HG03439 (cell line): ENCODE results near the gene CYP2W1.
"Not testable (repeated sequence)": the region's sequence is repeated elsewhere in the genome, so short reads cannot be mapped to it uniquely, and the experiment has no call there.

ENCODE experiments used
- ATAC-seq: cut with Tn5 transposase; IDR thresholded peaks from one replicate; pipeline ENCODE4 v1.9.1; 2021; ENCODE audit warnings: mild to moderate bottlenecking, moderate library complexity; ENCODE audit not compliant: unreplicated experiment

CYP2W1 gene

DNA sequence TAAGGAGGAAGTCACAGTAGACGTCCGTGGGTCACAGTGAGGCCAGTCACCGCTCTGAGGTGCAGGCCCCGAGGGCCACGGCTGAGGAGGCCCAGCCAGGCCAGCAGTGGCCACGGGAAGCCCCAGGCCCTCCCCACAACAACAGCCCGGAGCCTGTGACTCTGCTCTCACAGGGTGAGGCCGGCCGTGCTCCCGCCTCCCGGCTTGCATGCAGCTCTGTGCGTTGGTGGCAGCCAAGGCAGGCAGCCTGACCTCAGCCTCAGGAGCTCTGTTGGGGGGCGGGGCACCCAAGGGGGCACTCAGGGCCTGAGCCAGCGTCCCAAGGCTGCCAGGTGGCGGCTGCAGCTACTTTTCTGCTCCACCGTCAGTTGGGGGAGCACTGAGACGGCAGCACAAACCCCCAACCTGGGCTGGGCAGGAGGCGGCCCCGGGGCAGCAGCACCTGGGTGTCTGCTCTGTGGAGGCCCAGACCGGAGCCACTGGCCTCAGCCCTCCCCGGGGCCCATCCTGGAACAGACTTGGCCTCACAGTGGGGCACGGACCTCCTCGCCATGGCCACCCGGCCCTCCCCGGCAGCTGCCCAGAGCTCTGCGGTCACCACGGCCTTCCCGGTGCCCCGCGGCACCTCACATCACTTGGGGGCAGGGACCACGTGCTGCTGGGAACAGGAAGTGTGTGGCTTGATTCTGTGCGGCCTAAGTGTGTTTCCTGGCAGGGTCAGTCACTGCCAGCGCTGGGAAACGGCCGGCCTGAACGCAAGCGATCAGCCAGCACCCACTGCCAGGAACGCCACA, 13.3 kb downstream of the CYP2W1 start:
- no peak for ATAC-seq

DNA sequence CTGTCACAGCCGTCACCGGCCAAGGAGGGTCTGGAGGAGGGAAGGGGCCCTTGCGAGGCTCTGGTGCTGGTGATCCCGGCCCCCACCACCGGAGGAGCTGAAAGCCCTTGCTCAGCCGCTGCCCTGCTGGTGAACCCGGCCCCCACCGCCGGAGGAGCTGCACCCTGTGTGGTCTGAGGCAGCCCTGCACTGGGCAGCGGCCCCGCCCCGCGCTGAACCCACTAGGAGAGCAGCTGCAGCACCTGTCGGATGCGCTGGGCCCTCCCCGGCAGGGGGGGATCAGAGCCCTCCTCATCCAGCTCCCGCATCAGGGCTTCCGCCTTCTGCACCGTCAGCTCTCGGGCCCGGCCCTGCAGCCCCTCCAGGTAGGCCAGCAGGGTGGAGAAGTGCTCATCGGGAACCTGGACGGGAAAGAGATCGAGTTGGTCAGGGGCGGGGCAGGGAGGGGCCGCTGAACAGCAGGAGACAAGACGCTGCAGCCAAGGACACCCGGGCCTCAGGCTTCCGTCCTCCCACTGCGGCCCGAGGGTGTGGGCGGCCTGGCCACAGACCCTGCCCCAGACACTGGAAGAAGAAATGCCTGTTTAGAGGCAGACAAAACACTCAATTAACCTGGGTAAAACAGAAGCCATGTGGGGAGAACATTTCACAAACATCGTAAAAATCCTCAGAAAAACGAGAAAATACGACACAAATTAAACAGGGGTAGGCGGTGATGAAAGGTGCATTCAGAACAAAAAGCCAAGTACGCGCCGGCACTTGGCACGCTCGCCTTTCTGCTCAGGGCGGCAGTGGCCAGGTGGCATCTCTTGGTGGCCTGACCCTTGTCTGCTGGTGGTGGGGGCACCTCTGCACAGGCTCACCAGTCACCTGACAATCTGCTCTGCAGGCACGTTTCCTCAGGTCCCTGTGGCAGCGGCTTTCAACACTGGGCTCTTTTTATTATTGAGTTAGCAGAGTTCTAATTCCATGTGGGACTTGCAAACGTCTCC, 14.7 kb downstream of the CYP2W1 start:
- no peak for ATAC-seq

DNA sequence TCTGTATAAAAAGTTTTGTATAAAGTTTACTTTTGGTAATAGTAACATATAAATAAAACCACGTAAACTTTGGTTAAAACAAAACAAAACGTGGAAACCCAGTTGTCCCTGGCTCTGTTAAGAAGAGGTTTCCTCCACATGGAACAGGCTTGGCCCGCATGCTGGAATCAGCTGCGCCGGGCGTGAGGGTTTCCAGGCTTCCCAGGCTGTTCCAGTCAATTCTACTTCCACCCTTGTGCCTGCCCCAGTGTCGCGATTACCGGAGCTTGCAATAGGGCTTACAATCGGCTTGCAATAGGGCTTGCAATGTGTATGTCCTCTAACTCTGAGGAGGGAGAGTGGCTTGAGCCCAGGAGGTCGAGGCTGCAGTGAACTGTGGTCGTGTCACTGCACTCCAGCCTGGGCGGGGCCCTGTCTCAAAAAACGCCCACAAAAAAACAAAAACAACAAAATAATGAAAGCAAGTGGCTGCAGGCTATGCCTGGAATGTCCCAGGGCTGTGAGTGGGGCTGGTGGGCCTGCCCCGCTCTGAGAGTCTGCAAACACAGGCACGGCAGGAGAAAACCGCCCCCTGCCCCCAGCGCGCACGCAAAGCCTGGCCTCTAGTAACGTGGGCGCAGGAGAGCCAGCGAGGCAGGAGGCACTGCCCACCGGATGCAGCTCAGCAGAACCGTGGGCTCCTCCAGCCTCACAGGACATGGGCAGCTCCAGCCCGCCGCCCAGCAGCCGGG, 16.3 kb downstream of the CYP2W1 start:
- no peak for ATAC-seq

DNA sequence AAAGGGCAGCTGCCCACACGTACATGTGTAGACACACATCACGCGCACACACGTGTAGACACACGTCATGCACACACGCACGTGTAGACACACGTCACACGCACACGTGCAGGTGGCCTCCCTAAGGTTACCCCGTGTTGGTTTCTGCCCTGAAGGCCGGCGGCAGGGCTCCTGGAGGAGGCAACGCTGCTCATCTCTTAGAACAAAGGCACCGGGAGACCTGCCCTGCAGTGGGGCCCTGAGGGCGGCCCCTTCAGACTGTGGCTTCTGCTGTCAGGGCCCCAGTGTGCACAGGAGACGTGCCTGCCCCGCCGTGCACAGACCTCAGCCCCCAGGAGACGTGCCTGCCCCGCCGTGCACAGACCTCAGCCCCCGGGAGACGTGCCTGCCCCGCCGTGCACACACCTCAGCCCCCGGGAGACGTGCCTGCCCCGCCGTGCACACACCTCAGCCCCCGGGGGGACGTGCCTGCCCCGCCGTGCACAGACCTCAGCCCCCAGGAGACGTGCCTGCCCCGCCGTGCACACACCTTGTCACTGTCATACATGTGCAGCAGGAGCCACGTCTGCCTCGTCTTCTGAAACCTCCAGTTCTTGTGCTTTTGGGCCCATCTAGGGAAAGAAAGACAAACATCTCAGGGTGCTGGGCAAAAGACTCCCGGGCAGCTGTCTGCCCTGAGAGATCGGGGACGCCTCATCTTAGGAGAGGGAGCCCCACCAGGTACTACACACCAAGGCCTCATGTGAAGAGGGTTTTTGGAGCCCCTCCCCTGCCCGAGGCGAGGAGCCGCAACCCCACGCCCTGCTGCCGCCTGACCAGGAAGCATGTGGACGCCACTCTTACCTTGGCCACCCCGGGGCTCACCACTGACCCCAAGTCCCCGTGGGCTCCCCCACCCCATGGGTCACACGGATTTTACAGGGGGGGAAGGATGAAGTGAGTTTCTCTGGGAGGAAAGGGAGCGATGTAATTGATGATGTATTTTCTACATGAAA, 17.3 kb downstream of the CYP2W1 start:
- no peak for ATAC-seq

DNA sequence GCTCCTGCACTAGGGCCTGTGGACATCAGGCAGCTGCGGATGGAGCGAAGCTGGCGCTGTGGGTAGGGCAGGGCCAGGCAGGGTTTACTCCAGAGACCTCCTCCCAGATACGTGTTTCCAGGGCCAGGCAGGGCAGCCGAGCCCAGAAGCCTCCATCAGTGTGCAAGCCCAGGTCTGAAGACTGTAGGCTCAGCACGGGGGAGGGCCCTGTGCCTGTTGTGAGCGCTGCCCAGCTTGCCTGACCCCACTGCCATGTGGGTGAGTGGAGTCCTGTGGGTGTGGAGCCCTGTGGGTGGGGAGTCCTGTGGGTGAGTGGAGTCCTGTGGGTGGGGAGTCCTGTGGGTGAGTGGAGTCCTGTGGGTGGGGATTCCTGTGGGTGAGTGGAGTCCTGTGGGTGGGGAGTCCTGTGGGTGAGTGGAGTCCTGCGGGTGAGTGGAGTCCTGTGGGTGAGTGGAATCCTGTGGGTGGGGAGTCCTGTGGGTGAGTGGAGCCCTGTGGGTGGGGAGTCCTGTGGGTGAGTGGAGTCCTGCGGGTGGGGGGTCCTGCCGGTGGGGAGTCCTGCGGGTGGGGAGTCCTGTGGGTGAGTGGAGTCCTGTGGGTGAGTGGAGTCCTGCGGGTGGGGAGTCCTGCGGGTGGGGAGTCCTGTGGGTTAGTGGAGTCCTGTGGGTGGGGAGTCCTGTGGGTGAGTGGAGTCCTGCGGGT, 18.2 kb downstream of the CYP2W1 start:
- not testable (repeated sequence) for ATAC-seq

DNA sequence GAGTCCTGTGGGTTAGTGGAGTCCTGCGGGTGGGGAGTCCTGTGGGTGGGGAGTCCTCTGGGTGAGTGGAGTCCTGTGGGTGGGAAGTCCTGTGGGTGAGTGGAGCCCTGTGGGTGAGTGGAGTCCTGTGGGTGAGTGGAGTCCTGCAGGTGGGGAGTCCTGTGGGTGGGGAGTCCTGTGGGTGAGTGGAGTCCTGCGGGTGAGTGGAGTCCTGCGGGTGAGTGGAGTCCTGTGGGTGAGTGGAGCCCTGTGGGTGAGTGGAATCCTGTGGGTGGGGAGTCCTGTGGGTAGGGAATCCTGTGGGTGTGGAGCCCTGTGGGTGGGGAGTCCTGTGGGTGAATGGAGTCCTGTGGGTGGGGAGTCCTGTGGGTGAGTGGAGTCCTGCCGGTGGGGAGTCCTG, 19.0 kb downstream of the CYP2W1 start:
- not testable (repeated sequence) for ATAC-seq

DNA sequence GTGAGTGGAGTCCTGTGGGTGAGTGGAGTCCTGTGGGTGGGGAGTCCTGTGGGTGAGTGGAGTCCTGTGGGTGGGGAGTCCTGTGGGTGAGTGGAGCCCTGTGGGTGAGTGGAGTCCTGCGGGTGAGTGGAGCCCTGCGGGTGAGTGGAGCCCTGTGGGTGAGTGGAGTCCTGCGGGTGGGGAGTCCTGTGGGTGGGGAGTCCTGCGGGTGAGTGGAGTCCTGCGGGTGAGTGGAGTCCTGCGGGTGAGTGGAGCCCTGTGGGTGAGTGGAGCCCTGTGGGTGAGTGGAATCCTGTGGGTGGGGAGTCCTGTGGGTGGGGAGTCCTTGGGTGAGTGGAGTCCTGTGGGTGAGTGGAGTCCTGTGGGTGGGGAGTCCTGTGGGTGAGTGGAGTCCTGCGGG, 19.5 kb downstream of the CYP2W1 start:
- not testable (repeated sequence) for ATAC-seq

DNA sequence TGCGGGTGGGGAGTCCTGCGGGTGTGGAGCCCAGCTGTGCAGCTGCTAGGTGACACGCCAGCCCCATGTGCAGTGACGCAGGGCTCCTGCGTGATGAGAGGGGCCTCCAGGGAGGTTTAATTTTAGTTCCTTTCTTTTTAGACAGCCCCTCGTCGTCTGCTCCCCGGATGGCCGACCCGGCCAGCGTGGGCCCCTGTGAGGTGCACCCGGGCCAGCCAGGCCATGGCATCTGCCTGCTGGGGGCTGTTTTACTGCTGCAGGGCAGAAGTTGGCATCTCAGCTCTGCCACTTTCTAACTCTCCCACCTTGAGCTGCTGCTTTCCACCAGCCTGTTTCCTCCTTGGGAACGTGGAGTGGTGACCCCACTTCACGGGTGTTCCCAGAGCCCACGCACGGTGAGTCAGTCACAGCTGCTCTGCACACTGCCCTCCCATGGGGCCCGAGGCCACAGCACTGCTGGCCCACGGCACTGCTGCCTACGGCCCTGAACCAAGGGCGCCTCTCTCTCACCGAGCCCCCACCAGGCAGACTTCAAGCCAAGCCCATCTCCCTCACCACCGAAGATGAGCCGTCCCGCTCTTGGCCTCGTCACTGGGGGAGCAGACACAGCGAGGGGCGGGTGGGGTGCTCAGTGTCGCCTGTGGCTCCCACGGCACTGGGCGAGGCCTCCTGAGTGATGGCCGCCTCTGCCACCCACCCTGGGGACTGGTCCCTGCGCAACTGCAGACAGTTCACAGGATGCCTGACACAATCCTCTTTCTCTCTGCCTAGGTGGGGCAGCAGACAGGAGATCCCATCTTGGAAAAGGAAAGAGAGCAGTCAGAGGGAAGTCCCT, 21.3 kb downstream of the CYP2W1 start:
- ATAC-seq: no peak

DNA sequence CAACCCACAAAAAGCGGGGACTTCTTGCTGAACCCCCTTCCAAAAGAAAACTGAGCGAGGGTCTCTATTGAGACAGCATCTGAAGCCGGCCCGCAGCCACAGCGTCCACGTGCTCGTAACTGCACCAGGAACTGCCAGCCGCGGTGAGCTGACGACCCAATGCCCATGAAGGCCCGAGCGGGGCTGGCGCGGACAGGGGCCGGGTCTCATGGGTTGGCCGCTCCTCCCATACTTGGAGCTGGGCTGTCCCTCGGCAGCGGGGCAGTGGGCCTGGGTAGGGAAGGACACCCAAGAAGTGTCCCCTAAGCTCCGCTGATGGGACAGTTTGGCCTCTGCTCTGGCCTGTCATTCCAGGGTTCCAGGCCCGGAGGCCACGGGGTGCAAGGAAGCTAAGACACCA, 22.3 kb downstream of the CYP2W1 start:
- ATAC-seq: no peak

DNA sequence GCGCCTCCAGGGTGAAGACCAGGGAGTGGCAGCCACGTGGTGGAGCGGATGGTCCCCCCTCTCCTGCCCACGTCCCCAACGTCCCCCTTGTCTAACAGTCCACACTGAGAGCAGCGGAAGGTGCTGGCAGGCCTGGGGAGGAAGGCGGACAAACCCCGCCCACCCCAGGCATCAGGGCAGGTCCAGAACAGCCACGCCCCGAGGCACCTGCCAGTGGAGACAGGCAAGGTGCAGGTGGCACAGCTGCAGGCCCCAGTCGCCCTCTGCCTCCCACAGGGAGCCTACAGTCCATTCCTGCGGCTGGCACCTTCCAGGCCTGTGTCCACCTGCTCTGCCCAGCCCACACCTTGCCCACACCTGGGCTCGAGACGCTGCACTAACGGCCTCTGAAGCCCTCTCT, 24.9 kb downstream of the CYP2W1 start:
- no peak for ATAC-seq

DNA sequence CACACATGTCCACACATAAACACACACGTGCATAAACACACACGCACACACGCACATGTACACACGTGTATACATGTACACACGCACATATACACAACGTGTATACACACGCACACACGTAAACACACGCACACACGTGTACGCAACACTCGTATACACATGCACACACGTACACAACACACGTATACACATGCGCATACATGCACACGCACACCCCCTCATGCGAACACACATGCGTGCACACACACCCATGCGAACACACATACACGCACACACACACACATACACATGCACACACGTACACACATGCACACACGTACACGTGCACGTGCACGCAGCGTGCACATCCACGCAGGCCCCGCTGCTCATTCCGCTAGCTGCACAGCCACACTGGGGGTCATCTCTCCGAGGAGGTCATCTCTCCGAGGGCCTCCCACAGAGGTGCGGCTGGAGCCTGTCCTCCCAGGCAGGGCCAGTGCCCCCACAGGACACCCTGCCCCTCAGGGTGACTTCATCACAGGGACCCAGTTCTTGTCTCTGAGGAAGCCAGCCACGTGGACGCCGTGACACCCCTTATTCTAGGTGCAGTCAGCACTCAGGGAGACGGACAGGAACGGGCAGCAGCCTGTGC, 25.9 kb downstream of the CYP2W1 start:
- no peak for ATAC-seq

DNA sequence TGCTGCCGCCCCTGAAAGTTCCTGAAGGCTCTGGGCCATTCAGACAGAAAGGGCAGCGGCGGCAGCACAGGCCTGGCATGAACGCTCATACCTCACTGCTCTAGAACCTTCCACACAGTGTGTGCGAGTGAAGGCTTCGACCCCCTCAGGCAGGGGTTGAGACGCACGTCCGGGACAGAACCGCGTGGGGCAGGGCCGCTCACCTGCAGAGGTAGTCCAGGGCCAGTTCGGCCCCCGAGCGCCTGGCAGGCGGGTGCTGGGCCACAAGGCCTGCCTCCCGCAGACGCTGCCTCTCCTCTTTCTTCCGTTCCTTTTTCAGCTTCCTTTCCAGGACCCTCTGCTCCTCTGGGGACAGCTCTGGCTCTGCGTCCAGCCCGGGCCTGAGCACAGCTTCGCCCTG, 26.8 kb downstream of the CYP2W1 start:
- no peak for ATAC-seq

DNA sequence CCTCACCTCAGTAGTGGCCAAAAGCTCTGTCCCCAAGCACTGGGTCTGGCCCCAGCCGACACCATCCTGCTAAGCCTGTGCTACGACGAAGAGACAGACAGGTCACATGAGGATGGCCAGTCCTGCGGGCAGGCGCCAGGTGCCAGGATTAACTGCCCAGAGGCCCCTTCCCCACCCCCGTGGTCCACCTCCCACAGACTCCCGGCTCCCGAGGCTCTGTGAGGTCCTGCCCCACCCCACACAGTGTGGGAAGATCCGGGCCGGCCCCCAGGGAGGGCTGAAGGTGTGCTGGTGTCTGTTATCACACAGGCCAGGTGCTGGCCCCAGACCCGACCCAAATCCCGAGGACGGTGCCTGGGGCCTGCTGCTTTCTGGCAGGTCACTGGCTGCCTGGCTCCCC, 27.2 kb downstream of the CYP2W1 start:
- no peak for ATAC-seq

DNA sequence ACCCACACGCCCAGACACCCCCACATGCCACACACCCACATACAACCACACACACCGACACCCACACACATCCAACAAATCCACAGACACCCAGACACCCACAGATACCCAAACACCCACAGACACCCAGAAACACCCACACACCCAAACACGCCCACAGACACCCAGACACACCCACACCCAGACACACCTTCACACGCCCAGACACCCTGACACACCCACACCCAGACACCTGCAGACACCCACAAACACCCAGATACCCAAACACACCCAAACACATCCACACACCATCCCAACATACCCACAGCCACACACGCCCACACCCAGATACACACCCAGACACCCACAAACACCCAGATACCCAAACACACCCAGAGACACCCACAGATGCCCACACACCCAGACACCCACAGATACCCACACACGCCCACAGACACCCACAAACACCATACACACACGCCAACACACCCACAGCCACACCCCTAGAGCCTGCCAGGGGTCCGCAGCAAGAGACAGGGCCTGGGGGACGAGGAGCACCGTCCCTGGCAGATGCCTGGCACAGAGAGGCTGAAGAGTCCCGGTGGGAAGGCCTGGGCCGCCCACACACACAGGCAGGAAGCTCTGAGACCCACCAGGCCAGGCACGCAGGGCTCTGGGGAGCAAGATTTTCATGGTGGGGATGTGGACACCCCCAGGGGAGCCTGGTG, 28.5 kb downstream of the CYP2W1 start:
- no peak for ATAC-seq

DNA sequence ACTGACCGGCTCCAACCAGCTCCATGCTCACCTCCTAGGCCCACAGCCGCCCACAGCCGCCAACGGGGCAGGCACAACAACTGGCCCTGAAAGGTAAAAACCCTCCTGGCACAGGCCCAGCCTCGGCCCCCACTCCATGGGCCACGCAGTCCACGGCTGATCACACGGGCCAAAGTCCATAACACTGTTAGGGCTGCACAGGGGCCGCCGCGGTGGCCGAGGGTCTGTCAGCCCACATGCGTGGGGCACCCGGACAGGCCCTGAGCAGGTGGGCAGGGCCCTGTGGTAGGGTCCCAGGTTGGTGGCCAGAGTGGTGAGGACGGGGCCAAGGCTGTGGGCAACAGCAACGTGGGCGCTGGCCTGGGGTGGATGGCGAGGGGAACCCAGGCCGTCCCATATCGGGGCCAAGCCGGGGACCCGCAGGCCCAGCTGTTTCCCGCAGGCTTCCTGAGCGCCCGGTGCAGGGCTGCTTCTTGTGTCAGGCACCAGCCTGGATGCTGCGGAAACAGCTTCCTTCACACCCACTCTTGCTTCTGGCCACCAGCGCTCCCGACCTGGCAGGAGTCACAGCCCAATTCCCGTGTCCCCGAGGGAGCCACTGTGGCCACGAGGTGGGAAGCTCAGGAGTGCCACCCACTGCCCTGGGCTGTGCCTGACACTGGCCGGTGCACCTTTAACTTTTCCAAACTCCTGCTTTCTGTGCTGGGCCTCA, 29.2 kb downstream of the CYP2W1 start:
- ATAC-seq: no peak

DNA sequence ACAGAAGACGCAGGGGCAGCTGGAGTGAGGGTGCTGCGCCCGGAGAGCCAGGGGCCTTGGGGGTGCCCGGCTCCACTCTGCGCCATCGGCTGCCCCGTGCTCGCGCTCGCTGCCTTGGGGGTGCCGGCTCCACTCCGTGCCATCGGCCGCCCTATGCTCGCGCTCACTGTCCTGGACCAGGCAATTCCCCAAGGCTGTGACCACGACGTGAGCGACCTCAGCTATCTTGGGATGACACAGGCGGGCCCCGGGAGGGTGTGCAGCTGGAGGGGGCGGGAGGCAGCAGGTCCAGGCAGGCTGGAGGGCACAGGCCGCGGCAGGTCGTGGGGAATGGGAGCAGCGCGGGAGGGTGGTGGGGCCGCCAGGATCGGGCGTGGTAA, 29.7 kb downstream of the CYP2W1 start:
- no peak for ATAC-seq

DNA sequence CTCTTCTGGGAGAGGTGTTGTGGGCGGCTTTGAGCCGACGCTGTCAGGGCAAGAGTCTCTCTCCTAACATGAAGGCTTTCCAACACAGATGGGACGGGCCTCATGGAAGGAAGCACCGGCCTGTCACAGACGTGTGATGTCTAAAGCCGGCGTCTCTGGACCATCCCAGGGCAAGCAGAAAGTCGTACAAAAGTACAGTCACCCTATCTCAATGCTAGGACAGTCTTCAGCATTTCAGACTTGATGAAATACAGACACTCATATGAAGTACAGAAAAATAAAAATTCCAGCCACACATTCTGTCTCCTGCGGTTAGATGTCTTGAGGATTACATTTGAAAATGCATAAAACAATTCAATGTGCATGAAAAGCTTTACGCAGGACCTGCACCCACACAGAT, 30.6 kb downstream of the CYP2W1 start:
- ATAC-seq: no peak
